ENCODE data around the gene CRELD2. TPM values are rescaled to one million over a fixed set of nuclear protein-coding genes. Genes with fewer than 3 reads are reported as not detected.

Gene CRELD2
- total and polyA plus RNA-seq, 7 donors = 8.8 to 14.1 (median 11.6) TPM

- TF ChIP-seq CTCF (IDR thresholded peaks at IDR 0.05) = no peak
- Histone ChIP-seq H3K9me3 (no peaks in the 10 kb centered on the region), H3K27ac (no peak overlapping the region), H3K4me1 (peaks cover 27% of the 10 kb centered on the region), H3K36me3 (ENCODE audit: insufficient read depth in 1 of 2, low read depth in 1 of 2) (no peaks in the 10 kb centered on the region), H3K27me3 (ENCODE audit: insufficient read depth in 3 of 3, low read length in 2 of 3) (no peaks in the 10 kb centered on the region), H3K4me3 (no peak overlapping the region)
- ATAC-seq = no peak
- no peak for DNase-seq
- WGBS, 3 donors = 82 to 93% (median 91%) methylated on average over 12 to 18 of the region's 18 CpGs
- intact Hi-C loops (cut with DNase I) = no loop called here
Measured at GRCh38 chr22:49950396-49950994, 32.1 kb downstream of the CRELD2 start.

GRCh38 chr22:49951000-49951677, 32.7 kb downstream of the CRELD2 start:
- Histone ChIP-seq H3K27me3 (ENCODE audit: insufficient read depth in 3 of 3, low read length in 2 of 3) (no peaks in the 10 kb centered on the region), H3K36me3 (ENCODE audit: insufficient read depth in 1 of 2, low read depth in 1 of 2) (no peaks in the 10 kb centered on the region), H3K27ac (no peak overlapping the region), H3K4me3 (no peak overlapping the region), H3K4me1 (peaks cover 33% of the 10 kb centered on the region), H3K9me3 (no peaks in the 10 kb centered on the region)
- no peak for ATAC-seq
- TF ChIP-seq CTCF (IDR thresholded peaks at IDR 0.05) = no peak
- WGBS, 3 donors = 87 to 95% (median 91%) methylated on average over 24 to 28 of the region's 28 CpGs
- intact Hi-C loops (cut with DNase I) = no loop called here
- no peak for DNase-seq

- WGBS, 3 donors = 82 to 93% (median 90%) methylated on average over 4 of the region's 4 CpGs
- Histone ChIP-seq H3K27ac (no peak overlapping the region), H3K27me3 (ENCODE audit: insufficient read depth in 3 of 3, low read length in 2 of 3) (no peaks in the 10 kb centered on the region), H3K9me3 (no peaks in the 10 kb centered on the region), H3K4me1 (peaks cover 33% of the 10 kb centered on the region), H3K36me3 (ENCODE audit: insufficient read depth in 1 of 2, low read depth in 1 of 2) (no peaks in the 10 kb centered on the region), H3K4me3 (no peak overlapping the region)
- TF ChIP-seq CTCF (IDR thresholded peaks at IDR 0.05) = no peak
- intact Hi-C loops (cut with DNase I) = no loop called here
- no peak for ATAC-seq
- DNase-seq = no peak
Measured at GRCh38 chr22:49951678-49951985, 33.2 kb downstream of the CRELD2 start.

GRCh38 chr22:49951986-49952896, 33.8 kb downstream of the CRELD2 start:
- no peaks in the 10 kb centered on the region for H3K9me3 ChIP-seq
- TF ChIP-seq CTCF (IDR thresholded peaks at IDR 0.05) = no peak
- H3K36me3 ChIP-seq (ENCODE audit: insufficient read depth in 1 of 2, low read depth in 1 of 2) = no peaks in the 10 kb centered on the region
- intact Hi-C loops (cut with DNase I) = no loop called here
- H3K27ac ChIP-seq = no peak overlapping the region
- DNase-seq = no peak
- no peaks in the 10 kb centered on the region for H3K27me3 ChIP-seq (ENCODE audit: insufficient read depth in 3 of 3, low read length in 2 of 3)
- 83 to 84% (median 83%) methylated on average over 21 to 24 of the region's 24 CpGs for WGBS, 3 donors
- ATAC-seq = no peak
- H3K4me1 ChIP-seq = peaks cover 33% of the 10 kb centered on the region
- H3K4me3 ChIP-seq = no peak overlapping the region

Measured in psoas muscle (tissue), 8 donors.